Peyer's patch (tissue), 4 donors: ENCODE measurements around the gene POLR3GL. TPM values are rescaled to one million over a fixed set of nuclear protein-coding genes. Genes with fewer than 3 reads are reported as not detected.
A peak's percentile ranks its signal among the peaks of the same experiment; 100 is the strongest.

Experiments used
- DNase-seq, 3 donors: peaks; one replicate each; pipeline ENCODE4 v3.0.0-alpha.2; 2017 to 2019
- H3K27ac ChIP-seq, 4 donors: fragments of 200-600 bp; sonication (generic); one replicate each; pipeline ENCODE4 v1.5.1; 2016 to 2019
- H3K27me3 ChIP-seq, 2 donors: fragments of 200-600 bp; sonication (generic); one replicate each; pipeline ENCODE4 v1.5.1; 2019
- H3K36me3 ChIP-seq, 3 donors: fragments of 200-600 bp; sonication (generic); one replicate each; pipeline ENCODE4 v1.5.1; 2016 to 2019
- H3K4me1 ChIP-seq, 4 donors: fragments of 200-600 bp; sonication (generic); one replicate each; pipeline ENCODE4 v1.5.1; 2016 to 2019
- H3K4me3 ChIP-seq, 4 donors: fragments of 200-600 bp; sonication (generic); 1 replicate in 3 of 4; 2 replicates in 1 of 4; pipeline ENCODE4 v1.5.1; 2016 to 2019; ENCODE audit warnings: mild to moderate bottlenecking in 1 of 4
- H3K9me3 ChIP-seq, 4 donors: fragments of 200-600 bp; sonication (generic); one replicate each; pipeline ENCODE4 v1.5.1; 2016 to 2019; ENCODE audit warnings: mild to moderate bottlenecking in 1 of 4
- POLR2A ChIP-seq, 2 donors: fragments of 450-650 bp; IDR thresholded peaks; one replicate each; pipeline ENCODE4 v1.5.1; 2017; ENCODE audit warnings: antibody characterized with exemption in 2 of 2, mild to moderate bottlenecking in 2 of 2, moderate library complexity in 2 of 2
- total RNA-seq, 4 donors: library from RNA; depleted of rRNA; stranded (reverse); fragments of >200 nt; gene quantifications; one replicate each; pipeline ENCODE4 v1.1.0, GENCODE V29; 2016
- TF ChIP-seq, protein P1 (sequence below), 6 experiments: fragments of 450-650 bp in 4 of 6; fragments of 200-600 bp in 2 of 6; sonication (generic) in 1 of 6; IDR thresholded peaks; one replicate each; pipeline ENCODE4 v1.5.1; 2017 to 2019; ENCODE audit warnings: antibody characterized with exemption in 6 of 6, mild to moderate bottlenecking in 3 of 6, moderate library complexity in 1 of 6

Gene POLR3GL
- total RNA-seq, 4 donors from 2014 or later: 8.7 to 25.6 (median 12.5) TPM

DNA sequence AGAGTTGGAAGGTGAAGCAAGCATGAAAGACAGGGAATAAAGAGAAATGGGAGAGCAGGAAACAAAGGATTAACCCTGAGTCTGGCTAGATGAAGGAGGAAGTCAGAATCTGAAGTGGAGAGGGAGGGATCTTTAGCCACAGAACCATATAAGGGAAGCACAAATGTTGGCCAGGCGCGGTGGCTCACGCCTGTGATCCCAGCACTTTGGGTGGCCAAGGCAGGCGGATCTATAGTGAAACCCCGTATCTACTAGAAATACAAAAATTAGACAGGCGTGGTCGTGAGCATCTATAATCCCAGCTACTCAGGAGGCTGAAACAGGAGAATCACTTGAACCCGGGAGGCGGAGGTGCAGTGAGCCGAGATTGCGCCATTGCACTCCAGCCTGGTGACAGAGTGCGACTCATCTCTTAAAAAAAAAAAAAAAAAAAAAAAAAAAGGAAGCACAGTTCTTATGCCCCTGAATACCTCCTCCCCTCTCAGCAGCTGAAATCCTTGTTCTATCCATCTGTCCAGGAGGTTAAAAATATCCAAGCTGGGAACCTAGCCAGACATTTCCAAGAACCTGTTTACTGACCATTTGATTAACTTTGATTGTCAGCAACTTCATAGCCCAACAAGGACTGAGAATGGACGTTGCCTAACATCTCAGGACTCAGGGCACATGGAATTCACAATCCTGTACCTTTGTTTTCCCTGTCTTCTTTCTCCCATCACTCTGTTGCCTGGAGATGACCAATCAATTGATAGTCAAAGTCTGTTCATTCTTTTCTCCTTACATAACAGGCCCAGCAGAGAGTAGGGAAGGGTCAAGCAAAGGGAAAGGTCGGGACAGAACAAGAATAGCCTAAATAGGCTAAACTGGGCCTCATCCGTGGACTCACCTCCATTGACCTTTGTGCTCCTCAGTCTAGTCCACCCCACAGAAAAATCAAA is 21.3 kb downstream of the POLR3GL start:
- no peaks in the 10 kb centered on the region for H3K27me3 ChIP-seq
- peak overlapping the region in 1 of 4 donors; percentile 1 for H3K4me3 ChIP-seq
- no peaks in the 10 kb centered on the region for H3K36me3 ChIP-seq
- peaks cover 5 to 48% (median 32%) of the 10 kb centered on the region in 4 donors for H3K4me1 ChIP-seq
- TF ChIP-seq, protein P1, sequence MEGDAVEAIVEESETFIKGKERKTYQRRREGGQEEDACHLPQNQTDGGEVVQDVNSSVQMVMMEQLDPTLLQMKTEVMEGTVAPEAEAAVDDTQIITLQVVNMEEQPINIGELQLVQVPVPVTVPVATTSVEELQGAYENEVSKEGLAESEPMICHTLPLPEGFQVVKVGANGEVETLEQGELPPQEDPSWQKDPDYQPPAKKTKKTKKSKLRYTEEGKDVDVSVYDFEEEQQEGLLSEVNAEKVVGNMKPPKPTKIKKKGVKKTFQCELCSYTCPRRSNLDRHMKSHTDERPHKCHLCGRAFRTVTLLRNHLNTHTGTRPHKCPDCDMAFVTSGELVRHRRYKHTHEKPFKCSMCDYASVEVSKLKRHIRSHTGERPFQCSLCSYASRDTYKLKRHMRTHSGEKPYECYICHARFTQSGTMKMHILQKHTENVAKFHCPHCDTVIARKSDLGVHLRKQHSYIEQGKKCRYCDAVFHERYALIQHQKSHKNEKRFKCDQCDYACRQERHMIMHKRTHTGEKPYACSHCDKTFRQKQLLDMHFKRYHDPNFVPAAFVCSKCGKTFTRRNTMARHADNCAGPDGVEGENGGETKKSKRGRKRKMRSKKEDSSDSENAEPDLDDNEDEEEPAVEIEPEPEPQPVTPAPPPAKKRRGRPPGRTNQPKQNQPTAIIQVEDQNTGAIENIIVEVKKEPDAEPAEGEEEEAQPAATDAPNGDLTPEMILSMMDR (IDR thresholded peaks at IDR 0.05): no peak
- no peak for TF ChIP-seq POLR2A (IDR thresholded peaks at IDR 0.05)
- no peaks in the 10 kb centered on the region for H3K9me3 ChIP-seq
- H3K27ac ChIP-seq: peak overlapping the region; percentile 56 to 92 (median 88)
- DNase-seq: peak in 2 of 3 donors; percentile 27 to 62

GRCh38 chr1:145986551-145986950 is 22.1 kb downstream of the POLR3GL start:
- DNase-seq: peak in 2 of 3 donors; percentile 17 to 43
- Histone ChIP-seq H3K27ac (peak overlapping the region; percentile 41 to 92 (median 88)), H3K4me3 (no peak overlapping the region), H3K36me3 (no peaks in the 10 kb centered on the region), H3K9me3 (no peaks in the 10 kb centered on the region), H3K4me1 (peaks cover 5 to 47% (median 26%) of the 10 kb centered on the region in 4 donors), H3K27me3 (no peaks in the 10 kb centered on the region)
- TF ChIP-seq, protein P1 (IDR thresholded peaks at IDR 0.05): no peak
- TF ChIP-seq POLR2A (IDR thresholded peaks at IDR 0.05): no peak

- TF ChIP-seq, protein P1 (IDR thresholded peaks at IDR 0.05): no peak
- peak in 1 of 2 donors; percentile 4 for TF ChIP-seq POLR2A (IDR thresholded peaks at IDR 0.05)
- Histone ChIP-seq H3K27ac (peak overlapping the region in 2 of 4 donors; percentile 57 to 94), H3K4me1 (peaks cover 4 to 52% (median 20%) of the 10 kb centered on the region in 4 donors)
Measured at GRCh38 chr1:145987926-145988325, 23.4 kb downstream of the POLR3GL start.

DNA sequence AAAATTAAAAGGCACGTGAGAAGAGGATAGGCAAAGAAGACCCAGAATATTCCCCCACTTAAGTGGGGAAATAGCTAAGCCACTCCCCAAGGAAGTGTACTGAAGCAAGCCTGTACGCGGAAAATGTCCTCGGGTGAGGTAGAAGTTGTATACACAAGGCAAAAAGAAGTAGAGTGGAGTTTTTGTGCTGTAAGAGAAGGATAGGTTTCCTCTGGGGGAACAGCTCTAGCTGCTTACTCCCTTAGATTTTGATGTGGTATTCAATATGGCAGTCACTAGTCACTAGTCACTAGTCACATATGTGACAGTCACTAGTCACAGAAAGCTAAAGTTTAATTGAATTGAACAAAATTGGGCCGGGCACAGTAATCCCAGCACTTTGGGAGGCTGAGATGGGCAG is 24.3 kb downstream of the POLR3GL start:
- H3K4me3 ChIP-seq: no peak overlapping the region
- no peaks in the 10 kb centered on the region for H3K27me3 ChIP-seq
- H3K9me3 ChIP-seq: no peaks in the 10 kb centered on the region
- DNase-seq: peak in 2 of 3 donors; percentile 42 to 48
- H3K27ac ChIP-seq: peak overlapping the region in 3 of 4 donors; percentile 15 to 94 (median 64)
- TF ChIP-seq, protein P1 (IDR thresholded peaks at IDR 0.05): no peak
- TF ChIP-seq POLR2A (IDR thresholded peaks at IDR 0.05): peak in 1 of 2 donors; percentile 14
- H3K36me3 ChIP-seq: peaks cover 0 to 14% (median 4%) of the 10 kb centered on the region in 3 donors
- H3K4me1 ChIP-seq: peaks cover 0 to 45% (median 13%) of the 10 kb centered on the region in 4 donors

More at GRCh38 chr1:145987926-145988325, 23.4 kb downstream of the POLR3GL start:
- DNase-seq: no peak
- Histone ChIP-seq H3K4me3 (no peak overlapping the region), H3K27me3 (no peaks in the 10 kb centered on the region), H3K9me3 (no peaks in the 10 kb centered on the region), H3K36me3 (peaks cover 0 to 6% (median 1%) of the 10 kb centered on the region in 3 donors)

GRCh38 chr1:145990249-145990855 is 25.9 kb downstream of the POLR3GL start:
- Histone ChIP-seq H3K9me3 (no peaks in the 10 kb centered on the region), H3K4me1 (peaks cover 0 to 30% (median 4%) of the 10 kb centered on the region in 4 donors), H3K36me3 (peaks cover 4 to 30% (median 5%) of the 10 kb centered on the region in 3 donors), H3K4me3 (no peak overlapping the region), H3K27ac (peak overlapping the region; percentile 1 to 99 (median 96)), H3K27me3 (no peaks in the 10 kb centered on the region)
- DNase-seq: peak in 2 of 3 donors; percentile 69 to 79
- TF ChIP-seq POLR2A (IDR thresholded peaks at IDR 0.05): peak; percentile 14 to 27
- TF ChIP-seq, protein P1 (IDR thresholded peaks at IDR 0.05): peak in 2 of 6 experiments; percentile 7 to 17
